Keratinocyte (primary cell): ENCODE measurements around the gene ACTN3. TPM values are rescaled to one million over a fixed set of nuclear protein-coding genes. Genes with fewer than 3 reads are reported as not detected.

ENCODE experiments used
- DNase-seq: peaks from one replicate; pipeline ENCODE4 v3.0.0-alpha.2; 2011; ENCODE audit warnings: low read depth, missing footprints, low spot score
- FAIRE-seq: peaks from 2 replicates; lab custom pipeline; 2011; peaks lifted over from hg19 to GRCh38; lab: Jason Lieb, UNC
- H2AFZ ChIP-seq: 2 replicates; pipeline ENCODE4 v1.6.0; 2012; ENCODE audit warnings: low read length, control low read depth, inconsistent platforms; ENCODE audit not compliant: control insufficient read depth
- H3K27ac ChIP-seq: 2 replicates; pipeline ENCODE4 v1.5.1; 2011; ENCODE audit warnings: low read length; ENCODE audit not compliant: control insufficient read depth, insufficient read depth
- H3K27me3 ChIP-seq: 3 replicates; pipeline ENCODE4 v1.6.0; 2011; ENCODE audit warnings: low read length; ENCODE audit not compliant: control insufficient read depth, insufficient read depth; ENCODE audit errors: extremely low read depth
- H3K36me3 ChIP-seq, 2 experiments: 2 replicates in 1 of 2; 3 replicates in 1 of 2; pipeline ENCODE4 v1.5.1; 2011; ENCODE audit warnings: low read length in 2 of 2, mild to moderate bottlenecking in 1 of 2; ENCODE audit not compliant: control insufficient read depth in 2 of 2, insufficient read depth in 2 of 2; ENCODE audit errors: extremely low read depth in 1 of 2
- H3K4me1 ChIP-seq: 3 replicates; pipeline ENCODE4 v1.5.1; 2011; ENCODE audit warnings: low read length; ENCODE audit not compliant: control insufficient read depth, insufficient read depth; ENCODE audit errors: extremely low read depth
- H3K4me2 ChIP-seq: 3 replicates; pipeline ENCODE4 v1.6.0; 2011; ENCODE audit warnings: low read depth, low read length; ENCODE audit not compliant: control insufficient read depth, insufficient read depth; ENCODE audit errors: extremely low read depth
- H3K4me3 ChIP-seq, 3 experiments: fragments of 200-600 bp in 1 of 3; sonication (generic) in 1 of 3; 2 replicates in 2 of 3; 3 replicates in 1 of 3; pipeline ENCODE4 v1.5.1; 2011 to 2016; ENCODE audit warnings: low read length in 3 of 3, mild to moderate bottlenecking in 3 of 3, control low read depth in 2 of 3, inconsistent platforms in 1 of 3, low read depth in 1 of 3, mixed read lengths in 1 of 3, mixed run types in 1 of 3, moderate library complexity in 1 of 3; ENCODE audit not compliant: control insufficient read depth in 2 of 3, insufficient read depth in 2 of 3; ENCODE audit errors: extremely low read depth in 1 of 3
- H3K79me2 ChIP-seq: 2 replicates; pipeline ENCODE4 v1.6.0; 2012; ENCODE audit warnings: low read length; ENCODE audit not compliant: control insufficient read depth, insufficient read depth
- H3K9ac ChIP-seq: 3 replicates; pipeline ENCODE4 v1.6.0; 2011; ENCODE audit warnings: low read length; ENCODE audit not compliant: control insufficient read depth, insufficient read depth; ENCODE audit errors: extremely low read depth
- H3K9me1 ChIP-seq: 3 replicates; pipeline ENCODE4 v1.6.0; 2011; ENCODE audit warnings: low read length; ENCODE audit not compliant: control insufficient read depth, insufficient read depth; ENCODE audit errors: extremely low read depth
- H3K9me3 ChIP-seq: 2 replicates; pipeline ENCODE4 v1.5.1; 2012; ENCODE audit warnings: low read depth, low read length; ENCODE audit not compliant: control insufficient read depth
- H4K20me1 ChIP-seq: 3 replicates; pipeline ENCODE4 v1.6.0; 2011; ENCODE audit warnings: low read length; ENCODE audit not compliant: control insufficient read depth, insufficient read depth; ENCODE audit errors: extremely low read depth
- CTCF ChIP-seq, 3 experiments: IDR thresholded peaks in 1 of 3; conservative IDR thresholded peaks in 1 of 3; optimal IDR thresholded peaks in 1 of 3; 2 replicates in 2 of 3; 3 replicates in 1 of 3; pipeline versions ENCODE3 to v1.5.1; 2011; ENCODE audit warnings: low read length in 3 of 3, mild to moderate bottlenecking in 3 of 3, moderate library complexity in 2 of 3, control low read depth in 1 of 3, inconsistent platforms in 1 of 3; ENCODE audit not compliant: insufficient read depth in 2 of 3; ENCODE audit errors: extremely low read depth in 1 of 3
- EZH2 ChIP-seq: IDR thresholded peaks from one replicate; pipeline ENCODE4 v1.6.1; 2012; ENCODE audit warnings: inconsistent platforms, mild to moderate bottlenecking, low read length, moderate library complexity
- dilution Hi-C: fragments of 300-500 bp; cut with MboI; formaldehyde crosslinking; loops from one replicate; pipeline ENCODE4 v1.7.0; 2020; ENCODE audit warnings: low sequenced_read_pairs; ENCODE audit not compliant: extremely low pct_ligation_motif_present
- polyA plus RNA-seq, 5 experiments: library from polyadenylated mRNA; depleted of rRNA in 3 of 5; stranded (reverse) in 3 of 5; stranded (forward) in 1 of 5; unstranded in 1 of 5; fragments of >200 nt; gene quantifications; 1 replicate in 1 of 5; 2 replicates in 3 of 5; 3 replicates in 1 of 5; pipeline versions ENCODE4 v1.2.1 to v1.2.3, GENCODE V29; 2011 to 2012; ENCODE audit warnings: missing spikeins in 2 of 5, low read depth in 1 of 5, low replicate concordance in 1 of 5

ACTN3 gene
- polyA plus RNA-seq, 1 donor (not counting 4 experiments of a cell fraction or from before 2014, with no cell fraction given): not detected

DNA sequence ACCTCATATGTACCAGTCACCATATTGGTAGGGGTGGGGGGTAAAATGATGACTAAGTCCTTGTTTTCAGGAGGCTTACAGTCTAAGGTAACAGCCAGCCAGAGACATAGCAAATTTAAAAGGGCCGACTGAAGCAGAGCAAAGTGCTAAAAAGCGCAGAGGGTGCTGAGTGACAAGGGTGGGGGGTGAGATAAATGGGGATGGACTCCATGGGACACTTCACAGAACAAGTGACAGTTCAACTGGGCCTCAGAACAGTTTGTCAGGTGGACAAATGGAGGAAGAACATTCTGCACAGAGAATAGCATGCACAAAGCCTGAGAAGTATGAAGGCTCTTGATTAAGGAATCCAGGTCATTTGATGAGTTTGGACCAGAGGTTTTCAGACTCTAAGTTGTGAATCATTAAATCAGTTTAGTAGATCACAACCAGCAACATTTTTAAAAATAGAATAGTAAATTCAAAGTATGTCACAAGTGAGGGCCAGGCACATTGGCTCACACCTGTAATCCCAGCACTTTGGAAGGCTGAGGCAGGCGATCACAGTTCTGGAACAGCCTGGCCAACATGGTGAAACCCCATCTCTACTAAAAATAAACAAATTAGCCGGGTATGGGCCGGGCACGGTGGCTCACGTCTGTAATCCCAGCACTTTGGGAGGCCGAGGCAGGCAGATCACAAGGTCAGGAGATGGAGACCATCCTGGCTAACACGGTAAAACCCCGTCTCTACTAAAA lies 22.2 kb upstream of the ACTN3 start:
- Histone ChIP-seq H2AFZ (no peak overlapping the region), H3K27me3 (no peaks in the 10 kb centered on the region), H3K9me3 (no peaks in the 10 kb centered on the region), H3K4me1 (no peaks in the 10 kb centered on the region), H3K27ac (no peak overlapping the region), H3K4me3 (no peak overlapping the region), H4K20me1 (no peaks in the 10 kb centered on the region), H3K9ac (no peak overlapping the region), H3K36me3 (peaks cover 10 to 18% of the 10 kb centered on the region in 2 experiments), H3K79me2 (no peaks in the 10 kb centered on the region), H3K9me1 (no peaks in the 10 kb centered on the region), H3K4me2 (no peak overlapping the region)
- dilution Hi-C loops: no loop called here
- DNase-seq (no peak), FAIRE-seq (no peak)
- TF ChIP-seq EZH2: no peak

DNA sequence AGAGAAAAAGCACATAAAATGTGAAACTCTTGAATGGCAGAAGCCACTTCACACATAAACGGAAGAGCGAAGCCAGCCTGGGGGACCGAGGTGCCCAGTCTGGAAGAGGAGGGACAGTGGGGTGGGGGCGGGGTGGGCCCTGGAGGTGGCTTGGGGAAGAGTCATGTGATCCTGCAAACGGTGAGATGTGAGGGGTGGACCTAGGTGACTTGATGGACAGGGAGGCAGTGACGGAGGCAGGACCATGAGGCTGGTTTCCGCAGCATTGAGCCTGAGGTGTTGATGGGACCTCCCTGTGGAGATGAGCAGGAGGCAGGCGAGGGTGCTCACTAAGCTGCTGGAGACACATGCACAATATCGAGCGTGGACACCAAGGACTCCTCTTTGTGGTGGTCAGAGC lies 17.6 kb upstream of the ACTN3 start:
- Histone ChIP-seq H3K9me3 (no peaks in the 10 kb centered on the region), H3K27ac (no peak overlapping the region), H3K9me1 (no peaks in the 10 kb centered on the region), H3K27me3 (no peaks in the 10 kb centered on the region), H2AFZ (no peak overlapping the region), H3K36me3 (peaks cover 0 to 4% of the 10 kb centered on the region in 2 experiments), H4K20me1 (no peaks in the 10 kb centered on the region), H3K79me2 (no peaks in the 10 kb centered on the region), H3K4me1 (no peaks in the 10 kb centered on the region), H3K4me2 (no peak overlapping the region), H3K9ac (no peak overlapping the region), H3K4me3 (no peak overlapping the region)
- FAIRE-seq: no peak
- no peak for TF ChIP-seq EZH2
- DNase-seq: no peak
- dilution Hi-C loops: no loop called here

DNA sequence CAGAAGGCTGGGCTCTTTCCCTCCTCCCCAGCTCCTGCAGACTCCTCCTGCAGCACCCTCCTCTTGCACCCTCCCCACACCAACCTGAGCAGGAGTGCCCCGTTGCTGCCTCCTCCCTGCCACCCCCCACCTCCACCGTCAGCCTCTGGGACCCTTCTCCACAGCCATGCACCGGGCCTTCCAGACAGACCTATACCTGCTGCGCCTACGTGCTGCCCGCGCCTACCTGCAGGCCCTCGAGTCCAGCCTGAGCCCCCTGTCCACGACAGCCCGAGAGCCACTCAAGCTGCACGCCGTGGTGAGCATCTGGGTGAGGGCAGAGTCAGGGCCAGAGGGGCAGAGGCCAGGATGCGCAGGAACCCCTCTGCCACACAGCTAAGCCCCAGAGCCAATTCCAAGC lies 17.0 kb upstream of the ACTN3 start:
- Histone ChIP-seq H3K36me3 (peaks cover 0 to 4% of the 10 kb centered on the region in 2 experiments), H3K9me3 (no peaks in the 10 kb centered on the region), H3K9ac (no peak overlapping the region), H3K27me3 (no peaks in the 10 kb centered on the region), H3K4me3 (no peak overlapping the region), H3K4me1 (no peaks in the 10 kb centered on the region), H3K9me1 (no peaks in the 10 kb centered on the region), H3K4me2 (no peak overlapping the region), H2AFZ (no peak overlapping the region), H3K27ac (no peak overlapping the region), H3K79me2 (no peaks in the 10 kb centered on the region), H4K20me1 (no peaks in the 10 kb centered on the region)
- FAIRE-seq (no peak), DNase-seq (no peak)
- dilution Hi-C loops: no loop called here
- no peak for TF ChIP-seq EZH2
- TF ChIP-seq CTCF (optimal IDR thresholded peaks at IDR 0.05 in 1 of 3, IDR thresholded peaks at IDR 0.05 in 1 of 3, conservative IDR thresholded peaks at IDR 0.05 in 1 of 3; ENCODE audit: extremely low read depth in 1 of 3, insufficient read depth in 2 of 3, low read length in 3 of 3): no peak
